T47D (cell line): Measurements from ENCODE around the gene PPP1R13B.

ENCODE experiments used
- DNase-seq, 2 experiments: peaks; one replicate each; pipeline versions ENCODE4 v3.0.0 to v3.0.0-alpha.2; 2011 to 2012; ENCODE audit warnings: low read depth in 1 of 2, low spot score in 1 of 2
- JUND ChIP-seq: IDR thresholded peaks from 2 replicates; pipeline ENCODE4 v1.6.1; 2012; ENCODE audit warnings: low read depth
- in situ Hi-C: cut with HindIII; loops from 2 replicates; pipeline ENCODE4 v1.10.0; 2016; ENCODE audit warnings: low sequenced_read_pairs, low pct_unique_long_range_greater_than_20kb

Gene PPP1R13B

DNA sequence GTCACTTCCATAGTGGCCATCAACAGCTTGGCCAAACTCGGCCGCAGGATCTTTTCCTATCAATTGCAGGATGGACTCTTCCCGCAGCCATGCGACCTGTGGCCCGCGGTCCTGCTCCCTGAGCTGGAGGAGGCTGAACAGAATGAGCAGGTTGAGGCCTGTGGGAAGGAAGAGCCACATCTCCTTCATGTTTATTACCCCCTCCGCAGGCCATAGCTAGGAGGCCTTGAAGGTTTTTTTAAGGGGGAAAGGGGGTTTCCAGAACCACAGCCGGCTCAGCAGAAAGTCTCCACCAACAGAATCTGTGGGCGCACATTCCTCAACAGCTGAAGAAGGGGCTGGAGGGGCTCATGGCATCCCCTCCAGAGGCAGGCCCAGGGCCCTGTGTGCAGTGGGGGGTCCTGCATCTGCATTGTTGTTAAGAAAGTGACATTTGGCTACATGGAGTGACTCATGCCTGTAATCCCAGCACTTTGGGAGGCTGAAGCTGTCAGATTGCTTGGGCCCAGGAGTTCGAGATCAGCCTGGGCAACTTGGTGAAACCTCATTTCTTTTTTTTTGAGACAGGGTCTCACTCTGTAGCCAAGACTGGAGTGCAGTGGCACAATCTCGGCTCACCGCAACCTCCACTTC lies 25.2 kb upstream of the PPP1R13B start:
- no peak for DNase-seq
- in situ Hi-C loops = no loop called here
- no peak for TF ChIP-seq JUND

DNA sequence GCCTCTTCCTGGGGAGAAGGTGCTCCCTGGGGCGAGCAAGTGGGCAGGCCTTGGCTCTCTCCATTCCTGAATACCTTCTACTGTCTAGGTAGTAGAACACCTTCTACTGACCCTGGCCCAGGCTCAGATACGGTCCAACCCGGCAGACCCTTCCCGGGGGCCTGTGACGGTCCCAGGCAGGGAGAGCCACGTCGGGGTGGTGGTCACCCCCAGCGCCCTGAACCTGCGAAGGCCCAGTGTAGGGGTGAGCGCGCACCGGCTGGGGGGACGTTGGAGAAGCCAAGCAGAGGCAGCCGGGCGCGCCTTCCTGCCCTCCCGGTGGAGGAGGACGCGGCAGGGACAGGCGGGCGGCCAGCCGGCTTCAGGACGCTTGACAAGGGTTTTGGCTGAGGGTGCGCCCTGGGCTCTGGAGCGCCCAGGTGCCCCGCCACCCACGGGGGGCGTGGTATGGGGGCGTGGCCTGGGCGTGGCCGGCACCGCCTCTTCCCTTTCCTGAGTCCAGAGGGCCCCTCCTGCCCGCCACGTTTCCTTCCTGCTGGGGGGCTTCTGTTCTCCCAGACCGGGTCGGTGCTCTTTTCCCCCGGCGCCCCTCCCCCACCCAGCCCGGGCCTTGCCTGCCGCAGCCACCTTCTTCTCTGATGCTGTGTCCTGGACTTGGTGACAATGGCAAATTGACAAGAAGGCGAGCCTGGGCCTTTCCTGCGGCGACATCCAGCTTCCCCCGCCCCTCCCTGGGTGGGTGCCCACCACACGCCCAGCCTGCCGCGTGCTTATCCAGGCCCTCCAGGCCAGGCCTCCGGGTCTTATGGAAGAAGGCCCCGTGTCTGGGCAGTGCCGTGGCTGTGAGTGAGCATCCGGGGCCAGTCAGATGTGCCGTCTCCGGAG lies 24.5 kb upstream of the PPP1R13B start:
- in situ Hi-C loops = no loop called here
- no peak for TF ChIP-seq JUND
- no peak for DNase-seq

- in situ Hi-C loops = no loop called here
These were observed 23.7 kb upstream of the PPP1R13B start for GRCh38 chr14:103870891-103871595.

DNA sequence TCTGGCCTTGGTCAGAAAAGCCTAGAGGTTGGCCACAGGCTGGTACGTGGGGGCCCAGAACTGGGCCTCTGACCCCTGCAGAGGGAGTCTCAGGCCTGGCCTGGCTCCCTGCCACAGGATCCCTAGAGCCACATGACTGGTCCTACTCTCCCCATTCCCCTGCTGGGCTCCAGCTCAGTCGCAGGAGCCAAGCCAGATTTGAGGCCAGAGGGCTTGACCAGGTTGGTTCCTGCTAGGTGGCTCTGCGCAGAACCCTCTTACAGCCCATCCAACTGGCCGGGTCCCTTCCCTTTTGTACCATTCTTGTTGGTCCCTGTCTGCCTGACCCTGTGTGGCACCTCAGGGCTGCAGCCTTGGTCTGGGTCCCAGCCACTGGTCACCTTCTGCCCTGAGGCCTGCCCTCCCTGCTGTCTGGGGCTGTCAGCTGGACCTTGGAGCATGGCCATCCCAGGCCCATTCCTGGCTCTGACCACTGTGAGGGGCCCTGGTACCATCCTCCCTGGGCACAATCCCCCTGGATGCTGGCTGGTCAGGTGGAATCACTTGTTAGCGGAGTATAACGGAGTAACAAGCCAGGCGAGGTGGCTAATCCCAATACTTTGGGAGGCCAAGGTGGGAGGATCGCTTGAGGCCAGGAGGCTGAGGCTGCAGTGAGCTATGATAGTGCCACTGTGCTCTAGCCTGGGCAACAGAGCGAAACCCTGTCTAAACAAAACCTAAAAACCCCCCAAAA lies 22.9 kb upstream of the PPP1R13B start:
- no peak for TF ChIP-seq JUND
- in situ Hi-C loops = no loop called here
- DNase-seq = no peak

More at GRCh38 chr14:103870891-103871595, 23.7 kb upstream of the PPP1R13B start:
- no peak for DNase-seq
- TF ChIP-seq JUND = no peak

DNA sequence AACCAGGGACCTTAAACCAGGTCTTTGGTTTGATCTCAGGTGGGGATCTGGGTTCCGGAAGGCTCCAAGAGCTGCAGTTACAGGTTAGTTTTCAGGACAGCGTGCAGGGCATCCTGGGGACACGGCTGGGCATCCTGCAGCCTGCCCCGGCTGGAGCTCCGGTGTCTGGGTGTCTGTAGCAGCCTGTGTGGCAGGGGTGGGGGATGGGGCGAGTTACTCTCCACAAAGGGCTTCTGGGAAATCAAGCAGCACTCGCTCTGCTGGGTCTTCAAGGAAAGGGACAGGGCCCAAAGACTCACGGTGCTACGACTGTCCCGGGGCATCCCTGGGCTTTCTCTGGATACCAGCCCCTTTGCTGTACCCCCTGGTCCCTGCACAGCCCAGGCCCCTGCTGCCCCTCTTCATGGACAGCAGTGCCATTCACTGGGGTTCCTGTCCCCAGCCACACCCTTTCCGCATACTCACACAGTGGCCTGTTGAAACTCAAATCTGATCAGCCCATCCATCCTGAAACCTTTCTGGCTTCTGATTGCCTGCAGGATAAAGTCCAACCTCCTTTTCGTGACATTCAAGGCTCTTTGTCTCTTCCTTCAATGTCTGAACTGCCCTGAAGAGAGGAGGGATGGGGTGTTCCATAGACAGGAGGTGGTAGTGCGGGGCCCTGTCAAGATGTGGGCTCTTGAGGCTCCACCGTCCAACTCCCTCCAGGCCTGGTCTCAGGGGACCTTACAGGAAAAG lies 22.2 kb upstream of the PPP1R13B start:
- no peak for DNase-seq
- no peak for TF ChIP-seq JUND
- in situ Hi-C loops = no loop called here

DNA sequence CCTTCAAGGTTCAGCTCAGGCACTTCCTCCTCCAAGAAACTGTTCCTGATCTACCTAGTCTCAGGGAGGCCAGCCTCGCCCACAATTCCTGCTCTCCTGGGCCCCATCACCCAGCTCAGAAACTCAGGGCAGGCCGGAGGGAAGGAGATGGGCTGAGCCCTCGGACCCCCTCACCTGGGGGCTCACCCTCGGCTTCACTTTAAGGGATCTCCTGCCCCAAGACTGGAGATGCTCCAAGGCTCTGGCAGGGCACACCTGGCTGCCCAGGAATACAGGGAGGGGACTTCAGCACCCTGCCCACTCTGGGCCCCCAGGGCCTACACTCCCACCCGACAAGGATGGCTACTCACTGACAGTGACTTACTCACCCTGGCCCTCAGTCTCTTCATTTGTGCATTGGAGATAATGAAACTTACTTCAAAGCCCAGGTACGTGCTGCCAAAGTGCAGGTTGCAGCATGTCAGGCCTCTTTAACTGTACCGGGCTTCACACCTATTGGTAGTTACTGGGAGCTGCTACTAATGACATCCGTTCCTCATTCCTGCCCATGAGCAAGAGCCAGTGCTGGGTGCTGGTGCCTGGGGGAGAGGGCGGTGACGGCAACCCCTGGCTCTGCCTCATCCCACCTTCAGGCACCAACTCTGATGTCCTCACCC lies 21.0 kb upstream of the PPP1R13B start:
- no peak for TF ChIP-seq JUND
- in situ Hi-C loops = no loop called here
- no peak for DNase-seq

DNA sequence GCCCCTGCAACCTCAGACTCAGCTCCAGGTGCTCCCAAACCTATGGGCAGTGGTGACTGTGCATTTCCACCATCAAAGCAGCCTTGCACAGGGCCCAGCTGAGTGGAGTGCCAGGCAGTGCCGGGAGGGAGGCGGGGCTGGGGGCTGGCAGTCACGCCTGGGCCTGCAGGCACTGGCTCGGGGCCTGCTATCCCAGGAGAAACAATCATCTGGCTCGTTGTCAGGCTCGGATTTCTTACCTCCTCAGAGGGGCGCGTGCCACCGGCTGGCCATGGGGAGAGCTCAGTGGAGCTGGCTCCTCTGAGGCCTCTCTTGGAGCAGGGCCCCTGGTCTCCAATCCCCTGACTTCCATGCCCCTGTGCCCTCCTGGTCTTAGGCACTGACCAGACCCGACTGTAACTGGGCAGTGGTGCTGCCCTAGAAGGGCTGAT lies 20.2 kb upstream of the PPP1R13B start:
- TF ChIP-seq JUND = no peak
- in situ Hi-C loops = no loop called here
- DNase-seq = no peak

DNA sequence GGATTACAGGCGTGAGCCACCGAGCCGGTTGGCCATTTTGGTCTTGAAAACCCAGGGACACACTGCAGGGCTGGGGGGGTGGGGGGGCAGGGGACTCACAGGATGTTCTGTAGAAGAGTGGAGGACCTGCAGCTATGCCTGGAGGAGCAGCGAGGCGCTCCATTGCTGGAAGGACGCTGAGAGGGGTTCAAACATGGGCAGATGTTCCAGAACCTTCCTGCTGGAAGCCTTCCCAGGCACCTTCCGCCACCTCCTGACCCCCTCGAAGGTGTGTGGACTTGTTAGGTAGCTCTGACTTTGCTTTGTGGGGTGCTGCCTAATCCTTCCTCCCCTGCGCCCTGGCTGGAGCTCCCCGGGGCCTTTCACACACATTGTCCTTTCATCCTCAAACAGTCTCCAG lies 19.6 kb upstream of the PPP1R13B start:
- TF ChIP-seq JUND = no peak
- no peak for DNase-seq

DNA sequence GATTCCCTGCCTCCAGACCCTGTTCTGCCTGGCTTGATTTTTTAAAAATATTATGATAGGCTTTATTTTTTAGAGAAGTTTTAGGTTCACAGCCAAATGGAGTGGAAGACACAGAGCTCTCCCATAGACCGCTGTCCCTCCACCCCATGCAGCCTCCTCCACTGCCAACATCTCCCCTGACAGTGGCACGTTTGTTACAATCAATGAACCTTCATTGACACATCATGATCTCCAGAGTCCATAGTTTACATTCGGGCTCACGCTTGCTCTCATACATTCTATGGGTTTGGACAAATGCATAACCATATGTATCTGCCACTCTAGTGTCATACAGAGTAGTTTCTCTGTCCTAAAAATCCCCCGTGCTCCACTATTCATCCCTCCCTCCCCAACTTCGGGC lies 15.9 kb upstream of the PPP1R13B start:
- no peak for TF ChIP-seq JUND
- no peak for DNase-seq
- in situ Hi-C loops = no loop called here

More for the DNA sequence above, 19.6 kb upstream of the PPP1R13B start:
- in situ Hi-C loops = no loop called here

DNA sequence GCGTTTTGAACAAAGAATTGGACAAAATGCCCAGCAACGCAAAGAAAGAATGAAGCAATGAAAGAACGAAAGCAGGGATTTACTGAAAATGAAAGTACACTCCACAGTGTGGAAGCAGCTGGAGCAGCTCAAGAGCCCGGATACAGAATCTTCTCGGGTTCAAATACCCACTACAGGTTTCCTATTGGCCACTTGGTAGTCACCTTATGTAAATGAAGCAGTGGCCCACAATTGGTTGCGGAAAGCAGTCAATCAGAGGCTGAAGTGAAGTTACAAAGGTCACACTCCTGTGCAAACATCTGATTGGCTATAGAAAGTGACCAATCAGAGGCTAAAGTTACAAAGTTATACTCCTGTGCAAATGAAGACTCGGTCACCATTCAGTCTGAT lies 15.0 kb upstream of the PPP1R13B start:
- in situ Hi-C loops = no loop called here
- peak in 1 of 2 experiments; percentile 87 for DNase-seq
- no peak for TF ChIP-seq JUND

DNA sequence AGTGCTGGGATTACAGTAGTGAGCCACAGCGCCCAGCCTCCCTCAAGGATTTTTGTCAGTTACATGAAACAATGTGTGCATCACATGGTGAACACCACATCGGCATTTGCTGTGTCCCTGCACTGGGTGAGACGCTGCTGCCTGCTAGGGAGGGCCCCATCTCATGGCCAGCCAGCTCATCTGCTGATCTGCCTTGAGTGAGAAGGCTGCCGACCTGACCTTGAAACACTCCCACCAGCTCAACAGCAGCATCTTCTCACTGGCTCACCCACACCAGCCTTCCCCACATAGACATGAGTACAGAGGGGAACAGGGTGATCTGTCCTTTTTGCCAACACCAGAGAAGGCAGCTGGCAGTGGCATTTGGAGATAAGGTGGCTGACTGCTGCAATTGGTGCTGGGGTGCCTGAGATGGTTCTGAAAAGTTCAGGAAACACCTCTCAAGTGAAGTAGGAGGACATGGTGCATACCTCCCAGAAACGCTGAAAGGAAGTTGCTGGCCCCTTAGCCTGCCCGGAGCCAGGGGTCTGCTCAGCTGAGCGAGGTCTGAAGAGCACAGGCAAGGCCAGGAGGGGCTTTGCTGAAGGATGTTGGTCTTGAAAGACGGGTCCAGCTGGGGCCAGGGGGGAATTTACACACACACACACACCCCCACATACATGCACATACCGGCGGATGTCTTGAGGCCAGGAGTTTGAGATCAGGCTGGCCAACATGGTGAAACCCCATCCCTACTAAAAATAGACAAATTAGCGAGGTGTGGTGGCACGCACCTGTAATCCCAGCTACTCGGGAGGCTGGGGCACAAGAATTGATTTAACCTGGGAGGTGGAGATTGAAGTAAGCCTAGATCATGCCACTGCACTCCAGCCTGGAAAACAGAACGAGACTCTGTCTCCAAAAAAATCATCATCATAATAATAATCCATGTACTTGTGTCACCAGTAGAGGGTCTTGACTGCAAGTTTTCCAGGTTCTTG lies 14.3 kb upstream of the PPP1R13B start:
- DNase-seq = no peak
- TF ChIP-seq JUND = no peak
- in situ Hi-C loops = no loop called here
